ENCODE results near the gene HEMK1. TPM values are rescaled to one million over a fixed set of nuclear protein-coding genes. Genes with fewer than 3 reads are reported as not detected.
A peak's percentile ranks its signal among the peaks of the same experiment; 100 is the strongest.

The HEMK1 gene
- total and polyA plus RNA-seq, 2 donors: 20.7 to 43.4 TPM

DNA sequence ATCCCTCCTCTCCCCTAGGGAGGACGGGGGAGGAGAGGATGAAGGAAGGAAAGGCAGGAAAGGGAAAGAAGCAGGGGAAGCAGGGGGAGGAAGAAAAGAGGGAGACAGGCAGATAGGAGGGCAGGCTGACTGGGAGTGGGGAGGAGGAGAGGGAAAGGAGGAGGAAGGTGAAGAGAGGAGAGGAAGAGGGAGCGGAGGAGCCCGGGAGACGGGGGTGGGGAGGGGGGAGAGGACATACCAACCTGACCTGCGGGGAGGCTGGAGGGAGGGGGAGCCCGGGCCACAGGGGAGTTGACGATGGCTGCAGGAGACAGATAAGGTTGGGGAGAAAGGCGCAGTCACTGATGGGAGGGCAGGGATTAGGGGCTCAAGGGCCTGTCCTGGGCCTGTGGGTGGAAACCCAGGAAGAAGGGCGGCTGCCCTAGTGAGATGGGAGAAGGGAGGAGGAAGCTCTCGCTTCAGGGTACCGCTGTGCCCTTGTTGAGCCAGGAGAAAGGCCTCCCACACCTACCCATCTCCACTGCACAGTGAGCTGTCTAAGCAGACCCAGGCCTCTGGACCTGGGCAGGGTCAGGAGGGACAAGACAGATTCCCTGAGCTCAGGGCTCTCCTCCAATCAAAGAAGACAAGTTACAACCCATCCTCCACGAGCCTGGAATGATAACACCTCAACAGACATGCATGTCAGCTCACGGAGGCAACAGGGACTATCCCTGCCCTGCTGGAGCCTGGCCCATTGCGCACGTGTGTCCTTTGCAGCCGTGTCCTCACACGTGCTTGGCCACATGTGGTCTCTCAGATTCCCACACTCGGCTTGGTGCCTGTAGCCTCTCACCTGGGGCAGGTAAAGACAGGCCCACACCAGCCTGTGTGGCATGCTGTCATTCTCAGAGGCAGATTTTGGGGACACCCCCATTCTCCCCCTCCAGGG lies 29.7 kb upstream of the HEMK1 start:
- no peaks in the 10 kb centered on the region for H3K36me3 ChIP-seq (ENCODE audit: control insufficient read depth in 2 of 2, insufficient read depth in 2 of 2, low read length in 1 of 2)
- no peak overlapping the region for H3K4me3 ChIP-seq (ENCODE audit: low read length in 2 of 2)
- 66% methylated on average over 18 of the region's 18 CpGs for WGBS
- H3K27me3 ChIP-seq (ENCODE audit: control insufficient read depth in 2 of 2, insufficient read depth in 1 of 2, low read length in 1 of 2): peaks cover 0 to 60% of the 10 kb centered on the region in 2 donors
- H3K4me1 ChIP-seq (ENCODE audit: control insufficient read depth in 2 of 2, insufficient read depth in 2 of 2, low read length in 2 of 2): peaks cover 0 to 7% of the 10 kb centered on the region in 2 donors
- no peaks in the 10 kb centered on the region for H3K9me3 ChIP-seq (ENCODE audit: control insufficient read depth in 2 of 2, insufficient read depth in 1 of 2, low read length in 1 of 2)
- no peak overlapping the region for H3K27ac ChIP-seq (ENCODE audit: low read depth in 1 of 2, low read length in 1 of 2)
- peak in 3 of 9 donors; percentile 4 to 23 (median 23) for DNase-seq (ENCODE audit: low read depth in 6 of 9, low spot score in 9 of 9)

DNA sequence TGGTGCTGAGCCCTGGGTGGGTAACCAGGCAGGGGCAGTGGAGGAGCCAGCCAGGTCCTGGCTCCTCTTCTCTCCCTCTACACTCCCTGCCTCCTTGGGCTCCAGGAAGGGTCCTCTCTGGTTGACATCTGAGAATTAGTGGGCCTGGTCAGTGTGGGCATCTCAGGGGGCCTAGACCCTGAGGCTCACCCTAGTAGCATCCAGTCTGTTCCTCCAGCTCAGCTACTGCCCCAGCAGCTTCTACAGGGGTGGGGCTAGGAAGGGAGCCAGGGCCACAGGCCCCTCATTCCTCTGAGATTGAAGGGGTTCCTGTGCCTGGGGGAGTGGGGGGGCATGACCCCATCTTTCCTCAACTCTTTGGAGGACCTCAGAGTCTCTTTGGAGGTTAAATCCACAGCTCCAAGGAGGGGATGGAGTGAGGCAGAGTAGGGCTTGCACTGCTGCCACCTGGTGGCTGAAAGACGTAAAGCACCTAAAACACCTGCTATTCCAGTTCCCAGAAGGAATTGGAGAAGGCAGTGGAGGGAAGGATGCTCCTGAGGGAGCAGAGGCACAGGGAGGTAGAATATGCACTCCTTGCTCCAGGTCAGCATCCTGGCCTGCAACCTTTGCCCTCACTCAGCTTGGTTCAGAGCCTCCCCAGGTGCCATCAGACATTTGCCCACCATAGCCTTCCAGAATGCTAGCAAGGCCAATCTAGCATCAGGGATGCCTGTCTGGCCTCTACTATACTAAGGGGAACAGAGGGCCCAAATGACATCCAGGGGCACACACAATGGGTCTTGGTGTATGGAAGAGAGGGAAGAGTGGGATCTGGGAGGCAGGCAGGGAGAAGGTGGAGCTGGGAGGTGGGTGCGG lies 26.9 kb upstream of the HEMK1 start:
- Histone ChIP-seq H3K27me3 (ENCODE audit: control insufficient read depth in 2 of 2, insufficient read depth in 1 of 2, low read length in 1 of 2) (peaks cover 0 to 35% of the 10 kb centered on the region in 2 donors), H3K4me1 (ENCODE audit: control insufficient read depth in 2 of 2, insufficient read depth in 2 of 2, low read length in 2 of 2) (peaks cover 0 to 7% of the 10 kb centered on the region in 2 donors), H3K27ac (ENCODE audit: low read depth in 1 of 2, low read length in 1 of 2) (no peak overlapping the region), H3K36me3 (ENCODE audit: control insufficient read depth in 2 of 2, insufficient read depth in 2 of 2, low read length in 1 of 2) (no peaks in the 10 kb centered on the region), H3K4me3 (ENCODE audit: low read length in 2 of 2) (no peak overlapping the region), H3K9me3 (ENCODE audit: control insufficient read depth in 2 of 2, insufficient read depth in 1 of 2, low read length in 1 of 2) (no peaks in the 10 kb centered on the region)
- 46% methylated on average over 2 of the region's 2 CpGs for WGBS
- peak in 8 of 9 donors; percentile 18 to 58 (median 30) for DNase-seq (ENCODE audit: low read depth in 6 of 9, low spot score in 9 of 9)

DNA sequence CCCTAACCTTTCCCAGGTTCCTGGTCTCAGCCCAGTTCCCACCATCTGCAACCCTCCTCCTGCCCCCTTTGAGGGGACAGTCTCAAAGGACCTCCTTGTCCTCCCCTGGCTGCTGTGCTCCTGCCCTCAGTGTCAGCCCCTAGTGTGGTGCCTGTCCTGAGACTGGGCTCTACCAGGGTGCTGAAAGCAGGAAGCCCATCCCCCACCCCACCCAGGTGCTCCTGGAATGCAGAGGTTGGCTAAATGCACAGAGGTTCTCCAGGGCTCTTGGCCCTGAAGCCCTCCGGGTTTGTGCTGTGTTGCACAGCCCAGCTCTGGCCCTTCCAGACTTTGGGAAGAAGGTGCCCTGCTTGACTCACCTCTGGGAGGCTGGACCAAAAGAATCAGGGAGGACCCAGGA lies 23.5 kb upstream of the HEMK1 start:
- Histone ChIP-seq H3K27ac (ENCODE audit: low read depth in 1 of 2, low read length in 1 of 2) (no peak overlapping the region), H3K4me1 (ENCODE audit: control insufficient read depth in 2 of 2, insufficient read depth in 2 of 2, low read length in 2 of 2) (no peaks in the 10 kb centered on the region), H3K36me3 (ENCODE audit: control insufficient read depth in 2 of 2, insufficient read depth in 2 of 2, low read length in 1 of 2) (no peaks in the 10 kb centered on the region), H3K27me3 (ENCODE audit: control insufficient read depth in 2 of 2, insufficient read depth in 1 of 2, low read length in 1 of 2) (peaks cover 0 to 5% of the 10 kb centered on the region in 2 donors), H3K9me3 (ENCODE audit: control insufficient read depth in 2 of 2, insufficient read depth in 1 of 2, low read length in 1 of 2) (no peaks in the 10 kb centered on the region), H3K4me3 (ENCODE audit: low read length in 2 of 2) (no peak overlapping the region)
- WGBS: 97% methylated on average over 1 of the region's 1 CpG
- no peak for DNase-seq (ENCODE audit: low read depth in 6 of 9, low spot score in 9 of 9)

DNA sequence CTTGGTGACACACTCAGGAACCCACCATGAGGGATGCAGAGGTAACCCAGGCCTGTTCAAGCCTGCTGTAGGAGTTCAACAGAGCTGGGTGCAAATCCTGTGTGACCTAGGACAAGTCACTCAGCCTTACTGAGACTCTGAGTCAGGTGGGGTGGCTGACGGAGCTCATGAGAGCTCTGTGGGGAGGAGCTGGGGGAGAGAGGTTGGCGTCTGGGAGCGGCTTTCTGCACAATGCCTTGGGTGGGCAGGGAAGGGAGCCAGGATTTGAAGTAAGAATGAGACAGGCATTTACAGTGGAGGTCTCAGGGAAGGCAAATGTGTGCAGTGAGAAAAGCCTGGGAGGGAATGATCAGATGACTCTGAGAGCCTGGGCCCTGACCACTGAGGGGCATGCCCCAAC lies 20.1 kb upstream of the HEMK1 start:
- Histone ChIP-seq H3K27ac (ENCODE audit: low read depth in 1 of 2, low read length in 1 of 2) (no peak overlapping the region), H3K9me3 (ENCODE audit: control insufficient read depth in 2 of 2, insufficient read depth in 1 of 2, low read length in 1 of 2) (no peaks in the 10 kb centered on the region), H3K27me3 (ENCODE audit: control insufficient read depth in 2 of 2, insufficient read depth in 1 of 2, low read length in 1 of 2) (peaks cover 0 to under 1% of the 10 kb centered on the region in 2 donors), H3K4me1 (ENCODE audit: control insufficient read depth in 2 of 2, insufficient read depth in 2 of 2, low read length in 2 of 2) (no peaks in the 10 kb centered on the region), H3K36me3 (ENCODE audit: control insufficient read depth in 2 of 2, insufficient read depth in 2 of 2, low read length in 1 of 2) (no peaks in the 10 kb centered on the region), H3K4me3 (ENCODE audit: low read length in 2 of 2) (no peak overlapping the region)
- WGBS: 93% methylated on average over 3 of the region's 3 CpGs
- DNase-seq (ENCODE audit: low read depth in 6 of 9, low spot score in 9 of 9): no peak

DNA sequence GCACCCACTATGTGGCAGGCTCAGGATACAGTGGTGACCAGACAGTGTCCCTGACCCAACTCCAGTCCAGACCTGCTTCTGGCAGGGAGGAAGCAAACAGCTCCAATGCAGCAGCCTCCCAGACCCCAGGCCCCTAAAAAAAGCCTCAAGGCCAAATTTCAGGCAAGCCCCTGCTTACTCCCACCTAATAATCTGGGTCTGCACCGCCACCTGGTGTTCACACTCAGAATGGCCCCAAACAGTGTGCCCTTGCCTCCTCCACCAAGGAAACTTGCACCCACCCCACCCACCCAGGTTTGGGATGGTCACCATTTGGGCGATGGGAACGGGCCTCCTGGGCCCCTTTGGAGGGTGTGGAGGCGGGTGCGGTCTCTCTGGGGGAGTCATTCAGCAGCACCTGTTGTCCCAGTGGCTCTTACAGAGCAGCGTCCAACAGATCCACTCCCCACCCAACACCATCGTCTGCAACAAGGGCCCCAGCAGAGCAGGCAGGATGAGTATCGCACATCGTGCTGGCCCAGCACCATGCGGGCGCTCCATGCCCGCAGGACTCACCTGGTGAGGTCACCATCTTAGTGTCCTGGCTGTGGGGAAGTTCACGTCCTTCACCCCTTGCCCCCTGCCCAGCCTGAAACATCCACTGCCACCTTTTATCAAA lies 19.1 kb upstream of the HEMK1 start:
- Histone ChIP-seq H3K36me3 (ENCODE audit: control insufficient read depth in 2 of 2, insufficient read depth in 2 of 2, low read length in 1 of 2) (no peaks in the 10 kb centered on the region), H3K27me3 (ENCODE audit: control insufficient read depth in 2 of 2, insufficient read depth in 1 of 2, low read length in 1 of 2) (peaks cover 0 to 2% of the 10 kb centered on the region in 2 donors), H3K27ac (ENCODE audit: low read depth in 1 of 2, low read length in 1 of 2) (no peak overlapping the region), H3K4me3 (ENCODE audit: low read length in 2 of 2) (no peak overlapping the region), H3K4me1 (ENCODE audit: control insufficient read depth in 2 of 2, insufficient read depth in 2 of 2, low read length in 2 of 2) (no peaks in the 10 kb centered on the region), H3K9me3 (ENCODE audit: control insufficient read depth in 2 of 2, insufficient read depth in 1 of 2, low read length in 1 of 2) (no peaks in the 10 kb centered on the region)
- DNase-seq (ENCODE audit: low read depth in 6 of 9, low spot score in 9 of 9): peak in 5 of 9 donors; percentile 41 to 63 (median 44)
- 66% methylated on average over 13 of the region's 13 CpGs for WGBS

DNA sequence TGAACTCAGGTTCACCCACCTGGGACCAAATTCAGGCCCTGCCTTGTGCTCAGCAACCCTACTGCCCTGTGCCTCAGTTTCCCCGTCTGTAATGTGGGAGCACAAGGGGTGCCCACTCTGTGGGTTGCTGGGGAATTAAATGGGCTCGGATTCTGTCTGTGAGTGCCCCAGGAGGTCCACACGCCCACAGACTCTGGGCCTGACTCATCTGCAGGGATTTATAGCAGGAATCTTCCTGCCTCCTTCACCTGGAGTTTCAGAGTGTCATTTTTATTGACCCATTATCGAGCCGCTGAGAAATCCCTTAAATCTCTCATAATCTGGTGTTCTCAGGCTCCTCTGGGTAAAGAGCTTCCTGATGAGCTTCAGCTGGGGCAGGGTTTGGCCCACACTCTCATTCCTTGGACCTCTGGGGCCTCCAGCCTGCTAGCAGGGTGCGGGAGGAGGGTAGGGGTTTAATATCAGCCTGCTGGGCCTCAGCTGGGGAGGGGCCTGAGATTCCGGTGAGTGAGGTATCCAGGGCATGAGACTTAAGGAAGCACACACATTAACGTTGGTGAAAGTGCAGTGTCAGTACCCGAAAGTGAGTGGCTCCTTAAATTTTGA lies 18.2 kb upstream of the HEMK1 start:
- DNase-seq (ENCODE audit: low read depth in 6 of 9, low spot score in 9 of 9): no peak
- H3K36me3 ChIP-seq (ENCODE audit: control insufficient read depth in 2 of 2, insufficient read depth in 2 of 2, low read length in 1 of 2): no peaks in the 10 kb centered on the region
- H3K4me1 ChIP-seq (ENCODE audit: control insufficient read depth in 2 of 2, insufficient read depth in 2 of 2, low read length in 2 of 2): no peaks in the 10 kb centered on the region
- H3K27me3 ChIP-seq (ENCODE audit: control insufficient read depth in 2 of 2, insufficient read depth in 1 of 2, low read length in 1 of 2): peaks cover 0 to 2% of the 10 kb centered on the region in 2 donors
- no peak overlapping the region for H3K4me3 ChIP-seq (ENCODE audit: low read length in 2 of 2)
- H3K9me3 ChIP-seq (ENCODE audit: control insufficient read depth in 2 of 2, insufficient read depth in 1 of 2, low read length in 1 of 2): no peaks in the 10 kb centered on the region
- WGBS: 68% methylated on average over 9 of the region's 9 CpGs
- no peak overlapping the region for H3K27ac ChIP-seq (ENCODE audit: low read depth in 1 of 2, low read length in 1 of 2)

DNA sequence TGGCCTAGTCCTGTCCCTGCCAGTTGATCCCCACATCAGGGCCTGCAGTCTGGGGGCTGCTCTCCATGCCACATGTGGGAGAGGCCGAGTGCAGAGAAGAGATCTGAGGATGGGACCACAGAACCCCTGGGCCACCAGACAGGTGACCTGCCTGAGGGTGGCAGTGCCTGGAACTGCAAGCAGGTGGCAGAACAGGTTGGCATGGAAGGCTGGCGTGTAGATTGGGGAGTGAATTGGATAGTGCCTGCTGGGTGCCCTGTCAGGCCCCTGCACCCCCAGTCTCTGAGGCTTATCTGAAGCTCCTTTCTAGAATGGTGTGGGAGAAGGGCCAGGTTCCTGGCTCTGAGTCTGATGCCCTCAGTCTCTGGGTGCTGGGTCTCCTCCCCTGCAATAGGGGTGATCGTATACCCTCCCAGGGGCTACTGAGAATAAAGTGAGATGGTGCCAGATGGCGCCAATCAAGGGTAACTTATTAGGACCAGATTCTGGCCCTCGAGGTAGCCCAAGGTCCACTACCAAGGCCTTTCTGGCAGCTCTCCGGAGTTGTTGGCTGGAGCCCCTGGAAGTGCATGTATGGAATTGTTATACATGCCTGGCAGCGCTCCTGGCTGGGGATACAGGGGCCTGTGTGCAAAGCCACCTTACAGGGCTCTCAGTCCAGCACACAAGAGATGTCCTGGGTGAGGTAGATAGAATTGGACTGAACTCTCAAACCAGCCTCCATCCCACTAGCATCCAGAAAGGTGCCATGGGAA lies 17.5 kb upstream of the HEMK1 start:
- no peaks in the 10 kb centered on the region for H3K9me3 ChIP-seq (ENCODE audit: control insufficient read depth in 2 of 2, insufficient read depth in 1 of 2, low read length in 1 of 2)
- DNase-seq (ENCODE audit: low read depth in 6 of 9, low spot score in 9 of 9): no peak
- 90% methylated on average over 7 of the region's 7 CpGs for WGBS
- H3K27me3 ChIP-seq (ENCODE audit: control insufficient read depth in 2 of 2, insufficient read depth in 1 of 2, low read length in 1 of 2): peaks cover 0 to 2% of the 10 kb centered on the region in 2 donors
- no peaks in the 10 kb centered on the region for H3K36me3 ChIP-seq (ENCODE audit: control insufficient read depth in 2 of 2, insufficient read depth in 2 of 2, low read length in 1 of 2)
- H3K4me1 ChIP-seq (ENCODE audit: control insufficient read depth in 2 of 2, insufficient read depth in 2 of 2, low read length in 2 of 2): no peaks in the 10 kb centered on the region
- no peak overlapping the region for H3K27ac ChIP-seq (ENCODE audit: low read depth in 1 of 2, low read length in 1 of 2)
- H3K4me3 ChIP-seq (ENCODE audit: low read length in 2 of 2): no peak overlapping the region

DNA sequence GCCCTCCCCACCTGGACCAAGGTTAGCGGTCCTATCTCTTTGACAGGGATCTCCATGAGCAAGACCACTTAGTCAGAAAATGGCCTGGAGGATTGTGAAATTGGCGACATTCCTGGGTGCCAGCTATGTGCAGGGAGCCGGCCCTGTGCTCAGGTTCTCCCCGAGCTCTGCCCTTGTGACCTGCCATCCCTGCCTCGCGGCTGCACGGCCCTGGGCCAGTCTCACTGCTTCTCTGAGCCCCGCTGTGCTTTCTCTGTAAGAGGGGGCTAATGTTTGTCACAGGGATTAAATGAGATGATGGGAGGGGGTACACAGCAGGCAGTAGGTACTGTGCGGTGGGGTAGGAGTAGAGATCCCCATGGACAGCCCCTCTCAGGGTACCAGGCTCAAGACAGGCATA lies 16.7 kb upstream of the HEMK1 start:
- WGBS: 96% methylated on average over 9 of the region's 9 CpGs
- Histone ChIP-seq H3K27me3 (ENCODE audit: control insufficient read depth in 2 of 2, insufficient read depth in 1 of 2, low read length in 1 of 2) (peaks cover 0 to 2% of the 10 kb centered on the region in 2 donors), H3K4me3 (ENCODE audit: low read length in 2 of 2) (no peak overlapping the region), H3K27ac (ENCODE audit: low read depth in 1 of 2, low read length in 1 of 2) (no peak overlapping the region), H3K9me3 (ENCODE audit: control insufficient read depth in 2 of 2, insufficient read depth in 1 of 2, low read length in 1 of 2) (no peaks in the 10 kb centered on the region), H3K4me1 (ENCODE audit: control insufficient read depth in 2 of 2, insufficient read depth in 2 of 2, low read length in 2 of 2) (no peaks in the 10 kb centered on the region), H3K36me3 (ENCODE audit: control insufficient read depth in 2 of 2, insufficient read depth in 2 of 2, low read length in 1 of 2) (no peaks in the 10 kb centered on the region)
- no peak for DNase-seq (ENCODE audit: low read depth in 6 of 9, low spot score in 9 of 9)
